Activated naive CD8-positive, alpha-beta T cell treated with anti-CD3 and anti-CD28 coated beads, Interleukin-2, amount 50 U/mL, for 16 hours (primary cell): ENCODE measurements around the gene FOXQ1.
"Not testable (repeated sequence)": the region's sequence is repeated elsewhere in the genome, so short reads cannot be mapped to it uniquely, and the experiment has no call there.

Source experiments
- DNase-seq: peaks from one replicate; pipeline ENCODE4 v3.0.0-alpha.2; 2020; ENCODE audit warnings: low read depth, low spot score

FOXQ1 gene

GRCh38 chr6:1290805-1291204, 21.1 kb upstream of the FOXQ1 start:
- no peak for DNase-seq

GRCh38 chr6:1291381-1291780, 20.5 kb upstream of the FOXQ1 start:
- no peak for DNase-seq

GRCh38 chr6:1295420-1295819, 16.5 kb upstream of the FOXQ1 start:
- DNase-seq, result no peak

GRCh38 chr6:1296079-1296478, 15.8 kb upstream of the FOXQ1 start:
- DNase-seq, result no peak

GRCh38 chr6:1296542-1296941, 15.4 kb upstream of the FOXQ1 start:
- no peak for DNase-seq

- DNase-seq, result no peak
Observed at GRCh38 chr6:1297746-1298145, 14.2 kb upstream of the FOXQ1 start.

GRCh38 chr6:1298768-1299167, 13.1 kb upstream of the FOXQ1 start:
- DNase-seq, result no peak

- no peak for DNase-seq
Observed at GRCh38 chr6:1306133-1306532, 5.8 kb upstream of the FOXQ1 start.

- DNase-seq, result no peak
Observed at GRCh38 chr6:1309366-1309765, 2.5 kb upstream of the FOXQ1 start.

GRCh38 chr6:1310628-1311399, 1.1 kb upstream of the FOXQ1 start:
- no peak for DNase-seq

- no peak for DNase-seq
Observed at GRCh38 chr6:1312203-1312472, 240 bp downstream of the FOXQ1 start.

- no peak for DNase-seq
Observed at GRCh38 chr6:1312473-1313367, 822 bp downstream of the FOXQ1 start.

- DNase-seq, result no peak
Observed at GRCh38 chr6:1313384-1313766, 1.5 kb downstream of the FOXQ1 start.

- no peak for DNase-seq
Observed at GRCh38 chr6:1313767-1314503, 2.0 kb downstream of the FOXQ1 start.

GRCh38 chr6:1314617-1315016, 2.7 kb downstream of the FOXQ1 start:
- DNase-seq, result no peak

GRCh38 chr6:1315201-1315559, 3.3 kb downstream of the FOXQ1 start:
- DNase-seq, result no peak

GRCh38 chr6:1315560-1316386, 3.9 kb downstream of the FOXQ1 start:
- DNase-seq, result no peak

GRCh38 chr6:1316489-1316971, 4.6 kb downstream of the FOXQ1 start:
- DNase-seq, result no peak

- DNase-seq, result no peak
Observed at GRCh38 chr6:1317302-1317815, 5.5 kb downstream of the FOXQ1 start.

- no peak for DNase-seq
Observed at GRCh38 chr6:1318036-1318435, 6.1 kb downstream of the FOXQ1 start.

GRCh38 chr6:1318584-1318983, 6.7 kb downstream of the FOXQ1 start:
- DNase-seq, result not testable (repeated sequence)
